ENCODE measurements around the gene ELF1. TPM values are rescaled to one million over a fixed set of nuclear protein-coding genes. Genes with fewer than 3 reads are reported as not detected.
A peak's percentile ranks its signal among the peaks of the same experiment; 100 is the strongest.
"Not testable (repeated sequence)": the region's sequence is repeated elsewhere in the genome, so short reads cannot be mapped to it uniquely, and the experiment has no call there.

The ELF1 gene
- total and polyA plus RNA-seq, 5 experiments from 2014 or later: 127 to 200 (median 155) TPM

- POLR2A ChIA-PET: interaction anchor here (0.7 kb wide), 1 partner anchor 19 kb away, joined by 7 read pairs; no protein-coding TSS in a partner anchor
- DNase-seq (no peak), ATAC-seq (no peak)
- Mint-ChIP-seq H3K4me3 (no peak overlapping the region), H3K36me3 (peaks cover 0 to 11% (median 8%) of the 10 kb centered on the region in 3 donors), H3K4me1 (peaks cover 0 to 20% (median 13%) of the 10 kb centered on the region in 4 donors), H3K9me3 (peaks cover 0 to 8% (median 0%) of the 10 kb centered on the region in 9 donors), H3K27ac (peak overlapping the region in 9 of 10 donors; percentile 28 to 75 (median 51)), H3K27me3 (no peaks in the 10 kb centered on the region)
Measured at GRCh38 chr13:40895227-40896184, 123.6 kb downstream of the ELF1 start.

GRCh38 chr13:40893573-40893972 is 125.5 kb downstream of the ELF1 start:
- POLR2A ChIA-PET: interaction anchor here (0.9 kb wide), 1 partner anchor 16 kb away, joined by 8 read pairs; no protein-coding TSS in a partner anchor
- not testable (repeated sequence) for H3K27me3 Mint-ChIP-seq, DNase-seq, H3K4me3 Mint-ChIP-seq, ATAC-seq
- Mint-ChIP-seq H3K4me1 (peaks cover 8 to 27% (median 22%) of the 10 kb centered on the region in 4 donors), H3K36me3 (peaks cover 5 to 19% (median 16%) of the 10 kb centered on the region in 3 donors), H3K27ac (peak overlapping the region in 2 of 10 donors; percentile 50 to 91), H3K9me3 (peaks cover 0 to 19% (median 0%) of the 10 kb centered on the region in 9 donors)

GRCh38 chr13:40886017-40886416 is 133.1 kb downstream of the ELF1 start:
- peaks cover 24 to 31% (median 30%) of the 10 kb centered on the region in 3 donors for H3K36me3 Mint-ChIP-seq
- peaks cover 30 to 55% (median 40%) of the 10 kb centered on the region in 4 donors for H3K4me1 Mint-ChIP-seq
- no peaks in the 10 kb centered on the region for H3K27me3 Mint-ChIP-seq
- ATAC-seq: no peak
- no peak overlapping the region for H3K4me3 Mint-ChIP-seq
- no peak overlapping the region for H3K27ac Mint-ChIP-seq
- POLR2A ChIA-PET: no interaction called here
- no peak for DNase-seq
- peaks cover 0 to 22% (median 2%) of the 10 kb centered on the region in 9 donors for H3K9me3 Mint-ChIP-seq

GRCh38 chr13:40884175-40884574 is 134.9 kb downstream of the ELF1 start:
- Mint-ChIP-seq H3K4me1 (peaks cover 23 to 45% (median 33%) of the 10 kb centered on the region in 4 donors), H3K36me3 (peaks cover 34 to 39% (median 38%) of the 10 kb centered on the region in 3 donors), H3K9me3 (peaks cover 0 to 34% (median 6%) of the 10 kb centered on the region in 9 donors)
- H3K4me3 Mint-ChIP-seq, H3K27me3 Mint-ChIP-seq, ATAC-seq, DNase-seq, H3K27ac Mint-ChIP-seq: not testable (repeated sequence)
- POLR2A ChIA-PET: interaction anchor here (0.7 kb wide), 1 partner anchor 415 kb away, joined by 3 read pairs; no protein-coding TSS in a partner anchor

Other genes starting within 250 kb of the ELF1 start
- gene MRPS31, start 248.1 kb downstream of the ELF1 start, total RNA-seq: 10 to 100 TPM; 40.0 to 41.2 TPM
- gene MRPS31, start 248.1 kb downstream of the ELF1 start, polyA plus RNA-seq: 10 to 100 TPM; 48.8 to 60.2 (median 57.8) TPM
- gene SLC25A15, start 229.7 kb downstream of the ELF1 start, total RNA-seq: 10 to 100 TPM; 11.4 to 13.1 TPM
- gene SLC25A15, start 229.7 kb downstream of the ELF1 start, polyA plus RNA-seq: 10 to 100 TPM in 2 of 3 donors, 1 to 10 TPM in 1; 5.3 to 12.1 (median 10.2) TPM
- 1 to 10 TPM; 8.8 to 9.0 TPM for gene WBP4, start 42.2 kb upstream of the ELF1 start, total RNA-seq
- 1 to 10 TPM; 3.7 to 4.9 (median 3.9) TPM for gene WBP4, start 42.2 kb upstream of the ELF1 start, polyA plus RNA-seq
- gene KBTBD6, start 113.5 kb upstream of the ELF1 start, total RNA-seq: 1 to 10 TPM; 5.4 to 5.7 TPM
- gene KBTBD6, start 113.5 kb upstream of the ELF1 start, polyA plus RNA-seq: 1 to 10 TPM; 2.3 to 4.9 (median 4.4) TPM
- gene KBTBD7, start 175.3 kb upstream of the ELF1 start, total RNA-seq: 1 to 10 TPM; 6.4 to 6.8 TPM
- 1 to 10 TPM; 4.6 to 7.5 (median 5.0) TPM for gene KBTBD7, start 175.3 kb upstream of the ELF1 start, polyA plus RNA-seq
- gene MTRF1, start 244.3 kb upstream of the ELF1 start, total RNA-seq: 10 to 100 TPM; 44.2 to 45.9 TPM
- gene MTRF1, start 244.3 kb upstream of the ELF1 start, polyA plus RNA-seq: 10 to 100 TPM; 13.8 to 24.3 (median 19.7) TPM